Activated CD8-positive, alpha-beta T cell treated with anti-CD3 and anti-CD28 coated beads for 36 hours (primary cell): ENCODE results near the gene DEF6. TPM values are rescaled to one million over a fixed set of nuclear protein-coding genes. Genes with fewer than 3 reads are reported as not detected.

Experiments
- ATAC-seq: fragments of 200-7000 bp; cut with Tn5 transposase; one replicate; pipeline ENCODE4 v1.10.0; 2021; ENCODE audit warnings: mild to moderate bottlenecking, moderate library complexity
- CTCF ChIA-PET: fragments of 350-600 bp; sonication (Branson Sonifier 250); formaldehyde crosslinking; loops from one replicate; lab custom pipeline; 2021; ENCODE audit warnings: antibody characterized with exemption; lab: Charles Lee
- POLR2A ChIA-PET: fragments of 350-600 bp; sonication (Branson Sonifier 250); formaldehyde crosslinking; loops from one replicate; lab custom pipeline; 2021; ENCODE audit warnings: antibody characterized with exemption; lab: Charles Lee
- DNase-seq: peaks from one replicate; pipeline ENCODE4 v3.0.0-alpha.2; 2020
- H3K27ac Mint-ChIP-seq: one replicate; pipeline ENCODE4 v1.8.0; 2021; ENCODE audit warnings: mild to moderate bottlenecking, mixed read lengths
- H3K27me3 Mint-ChIP-seq: one replicate; pipeline ENCODE4 v1.8.0; 2021; ENCODE audit warnings: mixed read lengths
- H3K36me3 Mint-ChIP-seq: one replicate; pipeline ENCODE4 v1.8.0; 2021; ENCODE audit warnings: low read depth, mixed read lengths
- H3K4me1 Mint-ChIP-seq: one replicate; pipeline ENCODE4 v1.8.0; 2021; ENCODE audit warnings: low read depth, mixed read lengths
- H3K4me3 Mint-ChIP-seq: one replicate; pipeline ENCODE4 v1.8.0; 2021; ENCODE audit warnings: mild to moderate bottlenecking, moderate library complexity, mixed read lengths
- H3K9me3 Mint-ChIP-seq: one replicate; pipeline ENCODE4 v1.8.0; 2021; ENCODE audit warnings: mixed read lengths
- intact Hi-C: fragments of 100-400 bp; cut with micrococcal nuclease; formaldehyde crosslinking; loops from one replicate; pipeline ENCODE4 v1.10.0; 2022
- total RNA-seq, 2 experiments: library from RNA; stranded (reverse); gene quantifications; one replicate each; pipeline ENCODE4 v1.2.3, GENCODE V29; 2021
- TF ChIP-seq, protein P1 (sequence below): fragments of 200-600 bp; IDR thresholded peaks from one replicate; pipeline ENCODE4 v1.8.0; 2022; ENCODE audit warnings: antibody characterized with exemption, mild to moderate bottlenecking

DEF6 gene
- total RNA-seq, 2 experiments from 2014 or later, result 97.1 to 99.1 TPM

- no peaks in the 10 kb centered on the region for H3K27me3 Mint-ChIP-seq
- POLR2A ChIA-PET, result interaction anchor here (1.0 to 2.2 kb wide), 5 partner anchors 12 to 372 kb away, joined by 3 to 7 read pairs (median 3); partner anchors contain the start of genes RPL10A and TAF11
- peak overlapping the region; percentile 94 for H3K27ac Mint-ChIP-seq
- ATAC-seq (peak; percentile 69), DNase-seq (peak; percentile 86)
- CTCF ChIA-PET, result interaction anchor here (1.5 to 6.0 kb wide), 4 partner anchors 11 to 37 kb away, joined by 5 to 52 read pairs (median 10); partner anchors contain the start of gene DEF6
- no peaks in the 10 kb centered on the region for H3K9me3 Mint-ChIP-seq
- H3K36me3 Mint-ChIP-seq, result no peaks in the 10 kb centered on the region
- peaks cover 49% of the 10 kb centered on the region for H3K4me1 Mint-ChIP-seq
- intact Hi-C loops, result no loop called here
- TF ChIP-seq, protein P1, sequence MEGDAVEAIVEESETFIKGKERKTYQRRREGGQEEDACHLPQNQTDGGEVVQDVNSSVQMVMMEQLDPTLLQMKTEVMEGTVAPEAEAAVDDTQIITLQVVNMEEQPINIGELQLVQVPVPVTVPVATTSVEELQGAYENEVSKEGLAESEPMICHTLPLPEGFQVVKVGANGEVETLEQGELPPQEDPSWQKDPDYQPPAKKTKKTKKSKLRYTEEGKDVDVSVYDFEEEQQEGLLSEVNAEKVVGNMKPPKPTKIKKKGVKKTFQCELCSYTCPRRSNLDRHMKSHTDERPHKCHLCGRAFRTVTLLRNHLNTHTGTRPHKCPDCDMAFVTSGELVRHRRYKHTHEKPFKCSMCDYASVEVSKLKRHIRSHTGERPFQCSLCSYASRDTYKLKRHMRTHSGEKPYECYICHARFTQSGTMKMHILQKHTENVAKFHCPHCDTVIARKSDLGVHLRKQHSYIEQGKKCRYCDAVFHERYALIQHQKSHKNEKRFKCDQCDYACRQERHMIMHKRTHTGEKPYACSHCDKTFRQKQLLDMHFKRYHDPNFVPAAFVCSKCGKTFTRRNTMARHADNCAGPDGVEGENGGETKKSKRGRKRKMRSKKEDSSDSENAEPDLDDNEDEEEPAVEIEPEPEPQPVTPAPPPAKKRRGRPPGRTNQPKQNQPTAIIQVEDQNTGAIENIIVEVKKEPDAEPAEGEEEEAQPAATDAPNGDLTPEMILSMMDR, result no peak
- H3K4me3 Mint-ChIP-seq, result peak overlapping the region; percentile 94
These were observed 37.5 kb upstream of the DEF6 start for GRCh38 chr6:35259948-35260590.

- no peaks in the 10 kb centered on the region for H3K9me3 Mint-ChIP-seq
- peak overlapping the region; percentile 94 for H3K4me3 Mint-ChIP-seq
- DNase-seq (no peak), ATAC-seq (no peak)
- TF ChIP-seq, protein P1, result no peak
- POLR2A ChIA-PET, result interaction anchor here (1.1 kb wide), 1 partner anchor 23 kb away, joined by 4 read pairs; no protein-coding TSS in a partner anchor
- H3K27ac Mint-ChIP-seq, result peak overlapping the region; percentile 94
- CTCF ChIA-PET, result interaction anchor here (1.1 to 1.7 kb wide), 2 partner anchors 33 to 188 kb away, joined by 3 to 5 read pairs; no protein-coding TSS in a partner anchor
- H3K4me1 Mint-ChIP-seq, result peaks cover 54% of the 10 kb centered on the region
- H3K36me3 Mint-ChIP-seq, result no peaks in the 10 kb centered on the region
- H3K27me3 Mint-ChIP-seq, result no peaks in the 10 kb centered on the region
- intact Hi-C loops, result no loop called here
These were observed 36.7 kb upstream of the DEF6 start for GRCh38 chr6:35260591-35261570.

- ATAC-seq, result no peak
- TF ChIP-seq, protein P1, result no peak
- POLR2A ChIA-PET, result no interaction called here
- Mint-ChIP-seq H3K36me3 (peaks cover 3% of the 10 kb centered on the region), H3K4me1 (peaks cover 55% of the 10 kb centered on the region), H3K27me3 (no peaks in the 10 kb centered on the region), H3K9me3 (no peaks in the 10 kb centered on the region), H3K4me3 (no peak overlapping the region), H3K27ac (no peak overlapping the region)
- CTCF ChIA-PET, result no interaction called here
- intact Hi-C loops, result no loop called here
- DNase-seq, result no peak
These were observed 35.0 kb upstream of the DEF6 start for GRCh38 chr6:35262596-35262995.

- no peak overlapping the region for H3K27ac Mint-ChIP-seq
- no peak overlapping the region for H3K4me3 Mint-ChIP-seq
- intact Hi-C loops, result no loop called here
These were observed 32.9 kb upstream of the DEF6 start for GRCh38 chr6:35264550-35265274.

More at GRCh38 chr6:35264550-35265274, 32.9 kb upstream of the DEF6 start:
- ChIA-PET CTCF (interaction anchor here (2.7 kb wide), 1 partner anchor 24 kb away, joined by 9 read pairs; no protein-coding TSS in a partner anchor), POLR2A (interaction anchor here (0.8 kb wide), 1 partner anchor 39 kb away, joined by 3 read pairs; no protein-coding TSS in a partner anchor)
- Mint-ChIP-seq H3K36me3 (peaks cover 5% of the 10 kb centered on the region), H3K4me1 (peaks cover 57% of the 10 kb centered on the region), H3K27me3 (no peaks in the 10 kb centered on the region), H3K9me3 (no peaks in the 10 kb centered on the region)
- DNase-seq (no peak), ATAC-seq (no peak)
- TF ChIP-seq, protein P1, result no peak
